Measurements from ENCODE around the gene EFNA2.
A peak's percentile ranks its signal among the peaks of the same experiment; 100 is the strongest.
"Not testable (repeated sequence)": the region's sequence is repeated elsewhere in the genome, so short reads cannot be mapped to it uniquely, and the experiment has no call there.

EFNA2 gene

DNA sequence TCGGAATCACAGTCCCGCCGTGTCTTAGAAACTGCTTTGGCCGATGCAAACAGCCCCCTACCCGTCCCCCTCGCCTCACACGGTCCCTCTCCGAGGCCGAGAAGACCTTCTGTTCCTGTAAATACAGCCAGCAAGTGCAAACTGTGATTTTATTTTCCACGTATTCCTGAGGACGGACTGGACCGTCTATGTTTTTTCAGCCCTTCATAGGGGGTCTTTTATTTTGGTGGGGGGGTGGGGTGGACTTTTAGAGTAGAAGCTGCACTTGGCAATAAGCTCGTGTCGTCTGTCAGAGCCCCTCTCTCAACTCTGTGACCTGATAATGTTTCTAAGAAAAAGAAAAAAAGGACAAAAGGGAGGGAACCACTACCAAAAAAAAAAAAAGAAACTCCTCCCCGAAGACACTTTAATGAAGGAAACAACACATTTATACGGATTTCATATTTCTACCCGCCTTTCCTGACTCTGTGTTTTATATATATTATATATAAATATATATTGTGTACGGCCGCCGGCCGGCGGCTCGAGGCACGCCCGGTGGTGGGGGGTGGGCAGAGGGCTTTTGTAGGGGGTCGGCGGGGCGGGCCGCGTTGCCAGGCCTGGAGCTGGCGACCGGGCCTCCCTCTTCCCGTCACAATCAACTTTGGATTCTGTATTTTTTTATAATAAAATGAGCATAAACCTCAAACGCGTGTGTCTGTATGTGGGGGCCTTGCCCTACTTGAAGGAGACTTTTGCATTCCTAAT, 15.2 kb downstream of the EFNA2 start:
- DNase-seq = no peak

DNA sequence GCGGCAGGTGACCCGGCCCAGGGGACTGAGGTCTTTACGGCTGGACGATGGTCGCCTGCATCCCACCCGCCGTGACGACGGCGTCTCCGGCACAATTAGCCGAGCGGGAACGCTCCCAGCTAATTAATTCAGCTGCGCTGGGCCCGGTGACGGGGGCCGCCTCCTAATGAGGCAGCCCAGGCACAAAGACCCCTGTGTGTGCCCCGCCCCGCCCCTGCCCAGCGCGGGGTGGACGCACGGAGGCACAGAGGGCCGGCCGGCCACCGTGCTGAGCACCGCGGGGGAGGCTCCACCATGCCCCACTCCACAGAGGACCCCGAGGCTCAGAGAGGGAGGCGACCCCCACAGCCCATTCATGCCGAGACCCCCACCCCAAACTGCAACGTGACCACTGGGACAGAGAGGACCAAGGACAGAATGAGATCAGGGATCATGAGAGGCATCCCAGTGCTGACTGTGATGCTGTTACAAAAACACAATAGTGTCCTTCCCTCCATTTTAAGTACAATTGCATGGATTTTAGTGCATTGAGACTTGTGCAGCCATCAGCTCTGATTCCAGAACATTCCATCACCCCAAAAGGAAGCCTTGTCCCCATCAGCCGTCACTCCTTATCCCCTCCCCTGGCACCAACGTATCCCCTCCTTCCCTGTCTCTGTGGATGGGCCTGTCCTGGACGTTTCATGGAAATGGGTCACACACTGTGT, 17.0 kb downstream of the EFNA2 start:
- no peak for DNase-seq

DNA sequence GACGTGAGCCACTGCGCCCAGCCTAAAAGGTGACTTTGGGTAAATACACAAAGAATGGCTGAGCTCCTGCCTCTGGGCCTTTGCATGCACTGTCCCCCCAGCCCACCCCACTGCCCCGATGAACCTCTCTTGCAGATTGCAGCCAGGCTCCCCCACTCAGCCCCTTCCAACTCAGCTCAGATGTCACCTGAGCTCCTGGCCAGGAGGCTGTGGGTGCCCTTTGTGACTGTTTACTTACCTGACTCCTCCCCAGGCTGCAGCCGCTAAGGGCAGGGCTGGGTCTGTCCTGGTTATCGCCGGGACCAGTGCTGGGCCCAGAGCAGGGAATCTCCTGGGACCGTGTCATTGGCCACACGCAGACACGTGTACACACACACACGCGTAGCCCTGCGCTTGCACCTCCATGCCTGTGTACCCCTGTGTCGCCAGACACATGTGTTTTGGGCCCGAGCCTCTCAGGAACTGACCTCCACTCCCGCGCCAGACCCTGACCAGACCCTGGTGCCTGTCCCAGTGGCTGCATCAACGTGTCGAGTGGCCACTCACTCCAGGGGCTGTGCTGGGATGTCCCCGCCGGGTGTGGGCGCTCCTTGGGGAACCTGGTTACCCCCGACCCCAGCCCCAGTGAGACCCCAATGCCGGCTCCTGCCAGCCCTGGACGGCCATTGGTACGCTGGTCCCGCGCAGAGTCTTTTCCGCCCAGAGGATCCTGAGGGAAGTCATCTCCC, 18.7 kb downstream of the EFNA2 start:
- no peak for DNase-seq

DNA sequence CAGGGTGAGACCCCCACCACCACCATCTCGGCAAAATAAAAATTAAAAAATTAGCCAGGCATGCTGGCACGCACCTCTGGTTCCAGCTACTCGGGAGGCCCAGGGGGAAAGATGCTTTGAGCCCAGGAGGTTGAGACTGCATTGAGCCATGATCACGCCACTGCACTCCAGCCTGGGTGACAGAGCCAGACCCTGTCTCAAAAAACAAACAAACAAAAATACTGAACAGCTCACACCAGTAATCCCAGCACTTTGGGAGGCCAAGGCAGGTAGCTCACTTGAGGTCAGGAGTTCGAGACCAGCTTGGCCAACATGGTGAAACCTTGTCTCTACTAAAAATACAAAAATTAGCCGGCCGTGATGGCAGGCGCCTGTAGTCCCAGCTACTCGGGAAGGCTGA, 19.7 kb downstream of the EFNA2 start:
- DNase-seq = not testable (repeated sequence)

DNA sequence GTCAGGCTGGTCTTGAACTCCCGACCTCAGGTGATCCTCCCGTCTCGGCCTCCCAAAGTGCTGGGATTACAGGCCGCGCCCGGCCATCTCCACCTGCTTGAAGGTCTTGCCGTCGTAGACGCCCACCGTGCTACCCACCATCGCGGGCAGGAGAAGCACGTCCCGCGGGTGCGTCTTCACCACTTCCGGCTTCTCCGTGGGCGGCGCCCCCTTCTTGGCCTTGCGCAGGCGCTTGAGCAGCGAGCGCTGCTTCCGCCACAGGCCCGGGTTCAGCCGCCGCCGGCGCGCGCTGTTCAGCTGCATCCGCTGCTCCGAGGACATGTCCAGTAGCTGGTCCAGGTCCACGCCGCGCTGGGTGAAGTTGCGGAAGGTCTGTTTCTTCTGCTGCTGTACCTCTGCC, 21.6 kb downstream of the EFNA2 start:
- DNase-seq = peak; percentile 29

DNA sequence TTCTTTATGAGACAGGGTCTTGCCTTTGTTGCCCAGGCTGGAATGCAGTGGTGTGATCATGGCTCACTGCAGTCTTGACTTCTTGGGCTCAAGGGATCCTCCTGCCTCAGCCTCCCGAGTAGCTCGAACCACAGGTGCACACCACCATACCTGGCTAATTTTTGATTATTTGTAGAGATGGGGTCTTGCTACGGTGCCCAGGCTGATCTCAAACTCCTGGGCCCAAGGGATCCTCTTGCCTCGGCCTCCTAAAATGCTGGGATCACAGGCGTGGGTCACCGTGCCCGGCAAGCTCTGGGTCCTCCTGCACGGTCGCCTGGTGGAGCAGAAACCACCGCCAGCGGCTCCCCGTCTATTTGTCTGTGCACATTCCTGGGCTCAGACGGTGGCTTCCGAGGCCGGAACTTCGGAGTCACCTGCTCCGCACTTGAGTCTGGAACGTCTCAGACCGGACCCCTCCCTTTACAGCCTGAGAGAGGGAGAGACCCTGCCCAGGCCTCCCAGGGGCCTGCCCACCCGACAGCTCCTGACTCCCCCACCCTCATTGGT, 22.2 kb downstream of the EFNA2 start:
- DNase-seq = no peak

DNA sequence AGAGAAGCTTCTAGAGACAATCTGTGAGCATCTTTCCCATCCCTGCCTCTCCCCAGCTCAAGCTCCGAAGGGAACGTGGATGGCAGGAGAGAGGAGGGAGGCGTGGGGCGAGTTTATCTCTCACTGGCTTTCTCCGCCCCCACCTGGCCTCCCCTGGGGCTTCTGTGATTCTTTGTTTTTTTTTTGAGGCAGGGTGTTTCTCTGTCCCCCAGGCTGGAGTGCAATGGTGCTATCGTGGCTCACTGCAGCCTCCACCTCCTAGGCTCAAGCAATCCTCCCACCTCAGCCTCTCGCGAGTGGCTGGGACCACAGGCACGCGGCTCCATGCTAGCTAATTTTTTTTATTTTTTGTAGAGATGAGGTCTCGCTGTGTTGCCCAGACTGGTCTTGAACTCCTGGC, 23.0 kb downstream of the EFNA2 start:
- DNase-seq = no peak

DNA sequence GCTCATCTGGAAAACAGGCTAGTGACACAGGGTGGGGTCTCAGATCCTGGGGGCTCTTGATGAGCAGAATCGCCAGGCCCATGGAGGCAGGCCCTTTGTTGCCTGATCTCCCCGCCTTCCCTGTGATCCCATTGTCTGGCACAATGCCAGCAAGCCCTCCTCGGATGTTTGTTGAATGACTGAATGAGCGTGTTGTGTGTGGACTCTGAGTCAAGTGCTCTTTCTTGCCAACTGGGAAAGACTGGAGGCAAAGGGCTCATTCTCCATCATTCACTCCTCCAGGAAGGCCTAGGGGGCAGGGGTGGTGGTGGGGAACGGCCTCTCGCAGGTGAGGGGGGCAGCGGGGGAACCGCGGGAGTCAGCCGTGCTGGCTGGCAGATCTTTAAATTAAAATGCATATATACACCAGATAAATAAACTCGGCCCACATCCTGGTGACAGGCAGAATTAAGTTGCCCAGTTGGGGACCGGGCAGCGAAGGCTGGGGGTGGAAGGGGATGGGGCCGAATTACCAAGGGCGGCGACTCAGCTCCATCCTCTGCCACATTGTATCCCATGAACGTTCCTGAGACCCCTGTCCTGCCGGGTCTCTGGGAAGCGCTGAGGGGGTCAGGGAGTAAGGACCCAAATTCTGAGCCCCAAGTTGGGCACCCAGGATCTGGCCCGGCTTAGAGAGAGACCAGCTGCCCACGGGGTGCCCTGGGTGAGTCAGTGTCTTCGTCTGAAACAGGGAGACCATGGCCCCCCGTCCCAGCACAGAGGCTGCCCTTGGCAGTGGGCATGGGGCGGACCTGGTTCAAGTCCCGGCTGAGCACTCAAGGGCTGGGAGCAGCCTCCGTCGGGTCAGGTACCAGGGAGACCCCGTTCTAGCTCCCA, 24.5 kb downstream of the EFNA2 start:
- DNase-seq = no peak

DNA sequence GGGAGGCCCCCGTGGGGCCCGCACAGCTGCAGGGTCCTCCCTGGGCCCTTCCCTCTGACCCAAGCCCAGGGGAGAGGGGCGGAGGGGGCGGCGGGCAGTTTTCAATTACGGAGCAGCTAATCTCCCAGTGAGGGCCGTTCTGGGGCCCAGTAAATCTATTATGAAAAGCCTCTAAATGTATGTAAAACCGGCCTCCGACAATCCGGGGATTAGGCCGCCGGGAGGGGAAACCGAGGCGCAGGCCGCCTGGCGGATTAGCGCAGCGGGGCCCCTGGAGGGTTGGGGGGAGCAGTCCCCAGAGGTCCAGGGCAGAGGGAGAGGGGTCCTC, 25.1 kb downstream of the EFNA2 start:
- DNase-seq = no peak

DNA sequence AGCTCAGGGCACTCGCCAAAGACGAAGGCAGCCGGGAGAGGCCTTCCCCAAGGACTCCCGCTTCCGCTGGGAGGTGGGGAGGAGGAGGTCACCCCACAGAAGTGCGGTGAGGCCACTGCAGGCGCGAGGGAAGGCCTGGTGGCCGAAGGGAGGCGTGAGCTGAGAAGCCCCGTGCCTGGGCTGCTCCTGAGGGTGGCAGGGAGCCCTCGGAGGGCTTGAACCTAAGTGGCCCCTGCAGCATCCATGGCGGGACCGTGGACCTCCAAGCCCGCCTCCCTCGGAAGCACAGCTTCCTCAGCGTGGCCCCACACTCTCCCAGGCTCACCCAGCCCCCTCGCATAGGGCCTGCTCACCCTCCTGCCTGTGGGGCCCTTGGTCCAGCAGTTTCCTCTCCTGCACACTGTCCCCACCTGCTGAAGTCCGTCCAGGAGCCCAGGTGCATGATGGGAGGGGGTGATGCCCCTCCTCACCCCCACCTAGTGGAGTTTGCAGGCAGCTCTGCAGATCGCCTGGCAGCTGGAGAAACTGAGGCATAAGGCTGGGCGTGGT, 25.9 kb downstream of the EFNA2 start:
- no peak for DNase-seq

DNA sequence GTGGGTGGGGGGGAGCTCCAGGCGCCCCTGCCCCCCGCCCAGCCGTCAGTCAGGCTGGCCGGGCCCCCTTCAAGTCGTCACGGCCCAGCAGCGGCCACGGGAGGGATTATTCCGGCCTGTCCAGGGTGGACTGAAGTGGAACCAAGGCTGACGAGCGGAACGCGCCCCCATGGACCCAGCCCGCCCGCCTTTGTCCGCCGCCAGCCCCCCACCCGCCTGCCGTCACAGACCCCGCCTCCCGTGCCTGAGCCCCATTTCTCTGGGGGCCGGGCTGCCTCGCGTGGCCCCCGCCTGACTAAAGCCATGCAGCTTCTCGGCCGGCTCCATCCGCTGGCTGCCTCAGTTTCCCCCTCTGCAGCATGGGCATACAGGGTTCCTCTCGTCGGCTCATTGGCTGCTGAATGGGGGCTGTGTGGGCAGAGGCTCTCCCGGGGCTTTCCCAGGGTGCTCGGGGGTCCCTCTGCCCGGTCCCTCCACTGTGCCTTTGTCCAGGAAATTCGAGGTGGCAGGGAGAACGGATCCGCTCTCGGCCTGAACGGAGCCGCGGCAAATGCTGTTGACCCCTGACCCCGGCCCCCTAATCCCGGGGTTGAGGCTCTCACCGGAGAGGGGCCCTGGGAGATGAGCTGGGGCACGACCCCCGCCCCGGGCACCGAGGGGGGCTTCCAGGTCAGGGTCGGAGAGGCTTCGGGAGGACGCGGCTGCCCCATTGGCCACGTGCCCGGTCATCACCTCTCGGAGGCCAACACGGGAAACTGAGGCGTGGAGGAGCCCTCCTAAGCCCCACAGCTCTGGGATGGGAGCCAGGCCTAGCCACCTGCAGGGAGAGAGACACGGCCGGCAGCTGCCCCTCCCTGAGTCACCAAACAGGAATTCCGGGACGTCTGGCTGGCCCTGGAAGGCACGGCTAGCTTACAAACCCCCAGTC, 27.4 kb downstream of the EFNA2 start:
- no peak for DNase-seq

DNA sequence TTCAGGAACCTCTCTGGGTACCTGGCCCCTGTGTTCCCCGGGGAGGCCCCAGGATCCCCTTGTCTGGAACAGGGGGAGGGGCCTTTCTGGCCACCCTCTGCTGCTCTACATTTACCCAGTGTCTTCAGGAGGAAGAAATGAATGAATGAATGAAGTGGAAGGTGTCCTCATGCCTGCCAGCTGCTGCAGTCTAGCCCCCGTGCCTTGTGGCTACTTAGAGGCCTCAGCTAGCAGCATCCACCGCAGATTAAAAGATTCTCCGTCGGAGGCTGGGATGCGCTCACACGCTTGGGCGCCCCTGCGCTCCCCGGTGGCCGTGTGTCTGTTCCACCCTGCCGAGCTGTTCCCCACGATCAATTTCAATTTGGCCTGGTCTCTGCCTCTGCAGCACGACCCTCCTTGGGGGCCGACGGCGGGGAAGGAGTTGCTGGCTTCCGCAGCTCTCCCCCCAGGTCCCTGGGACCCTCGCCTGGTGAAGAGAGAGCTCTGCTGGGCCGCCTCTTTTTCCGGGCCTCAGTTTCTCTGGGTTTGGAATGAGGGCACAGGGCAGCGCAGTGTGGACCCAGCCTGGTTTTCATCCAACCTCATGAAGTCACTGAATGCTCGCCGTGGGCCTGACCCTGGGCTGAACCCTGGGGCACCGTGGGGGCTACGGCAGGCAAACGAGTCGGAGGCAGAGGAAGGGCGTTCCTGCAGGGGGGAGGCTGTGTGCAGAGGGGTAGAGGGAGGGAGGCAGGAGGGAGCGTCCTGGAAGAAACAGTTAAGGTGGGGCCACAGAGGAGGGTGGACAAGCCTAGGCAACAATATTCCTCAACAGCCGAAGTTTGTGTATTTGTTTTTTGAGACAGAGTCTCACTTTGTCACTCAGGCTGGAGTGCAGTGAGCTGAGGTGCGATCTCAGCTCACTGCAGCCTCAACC, 28.3 kb downstream of the EFNA2 start:
- no peak for DNase-seq

DNA sequence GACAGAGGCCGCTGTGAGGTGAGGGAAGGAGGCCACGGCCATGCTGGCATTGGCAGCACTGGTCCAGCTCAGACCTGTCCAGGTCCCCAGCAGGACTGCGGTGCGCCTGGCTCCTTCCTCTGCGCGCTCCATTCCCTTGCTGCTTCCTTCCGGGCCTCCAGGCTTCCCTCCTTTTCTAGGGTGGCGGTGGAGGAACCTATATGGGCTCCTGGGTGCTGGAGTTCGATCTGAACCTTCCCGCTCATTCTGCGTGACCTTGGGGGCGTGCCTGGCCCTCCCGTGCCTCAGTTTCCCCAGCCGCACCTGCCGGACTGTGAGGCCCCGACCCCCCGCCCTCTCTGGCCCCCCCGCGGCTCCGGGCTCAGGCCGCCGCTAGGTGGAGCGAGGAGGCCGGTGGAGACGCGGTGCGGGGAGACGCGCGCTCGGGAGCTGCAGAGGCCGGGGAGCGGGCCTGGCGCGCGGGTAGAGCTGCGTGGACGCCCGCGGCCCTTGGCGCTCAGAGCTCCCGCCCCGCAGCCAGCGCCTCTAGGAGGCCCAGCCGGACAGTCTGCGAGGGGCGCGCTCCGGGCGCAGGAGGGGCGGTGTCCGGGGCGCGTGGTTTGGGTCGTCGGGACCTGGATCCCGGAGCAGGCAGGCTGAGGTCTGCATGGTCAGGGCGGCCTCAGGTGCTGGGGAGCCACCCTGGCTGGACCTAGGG, 29.9 kb downstream of the EFNA2 start:
- DNase-seq = no peak

DNA sequence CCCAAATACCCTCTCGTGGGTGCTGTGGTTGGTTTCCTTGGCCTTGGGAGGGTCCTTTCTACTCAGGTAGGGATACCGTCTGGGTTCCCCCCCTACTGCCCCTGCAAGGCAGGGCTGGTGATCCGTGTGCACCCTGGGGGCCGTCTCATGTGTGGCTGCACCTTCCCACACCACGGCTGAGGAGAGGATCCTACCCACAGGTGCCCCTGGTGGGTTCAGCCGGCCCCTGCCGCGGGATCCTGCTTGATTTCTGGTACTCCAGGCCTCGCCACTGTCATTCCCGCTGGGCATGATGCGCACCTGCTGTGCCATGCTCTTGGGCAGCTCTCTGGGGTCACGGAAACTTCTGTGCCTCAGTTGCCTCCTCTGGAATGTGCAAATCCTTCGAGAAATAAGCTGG, 30.8 kb downstream of the EFNA2 start:
- DNase-seq = no peak

DNA sequence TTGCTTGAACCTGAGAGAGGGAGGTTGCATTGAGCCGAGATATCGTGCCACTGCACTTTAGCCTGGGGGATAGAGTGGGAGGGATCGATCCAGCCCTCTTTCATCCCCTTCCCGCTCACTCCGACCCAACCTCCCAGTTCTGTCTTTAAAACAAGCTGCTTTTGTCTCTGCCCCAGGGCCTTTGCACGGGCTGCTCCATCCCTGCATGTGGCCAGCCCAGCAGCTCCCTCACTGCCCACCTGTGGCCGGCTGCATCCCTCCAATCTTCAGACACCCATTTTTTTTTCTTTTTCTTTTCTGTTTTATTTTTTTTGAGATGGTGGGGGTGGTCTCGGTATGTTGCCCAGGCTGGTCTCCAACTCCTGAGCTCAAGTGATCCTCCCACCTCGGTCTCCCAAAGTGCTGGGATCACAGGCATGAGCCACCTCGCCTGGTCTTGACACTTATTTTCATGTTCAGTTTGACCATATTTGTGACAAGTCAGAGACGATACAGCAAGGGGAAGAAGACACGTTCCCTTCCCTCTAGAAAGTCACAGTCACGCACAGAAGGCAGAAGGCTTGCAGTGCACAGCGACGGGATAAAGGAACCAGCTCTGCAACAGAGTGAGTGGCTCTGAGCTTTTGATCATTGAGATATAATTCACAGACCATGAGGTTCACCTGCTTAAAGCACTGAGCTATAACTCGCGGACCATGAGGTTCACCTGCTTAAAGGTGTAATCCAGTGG, 31.8 kb downstream of the EFNA2 start:
- DNase-seq = no peak

DNA sequence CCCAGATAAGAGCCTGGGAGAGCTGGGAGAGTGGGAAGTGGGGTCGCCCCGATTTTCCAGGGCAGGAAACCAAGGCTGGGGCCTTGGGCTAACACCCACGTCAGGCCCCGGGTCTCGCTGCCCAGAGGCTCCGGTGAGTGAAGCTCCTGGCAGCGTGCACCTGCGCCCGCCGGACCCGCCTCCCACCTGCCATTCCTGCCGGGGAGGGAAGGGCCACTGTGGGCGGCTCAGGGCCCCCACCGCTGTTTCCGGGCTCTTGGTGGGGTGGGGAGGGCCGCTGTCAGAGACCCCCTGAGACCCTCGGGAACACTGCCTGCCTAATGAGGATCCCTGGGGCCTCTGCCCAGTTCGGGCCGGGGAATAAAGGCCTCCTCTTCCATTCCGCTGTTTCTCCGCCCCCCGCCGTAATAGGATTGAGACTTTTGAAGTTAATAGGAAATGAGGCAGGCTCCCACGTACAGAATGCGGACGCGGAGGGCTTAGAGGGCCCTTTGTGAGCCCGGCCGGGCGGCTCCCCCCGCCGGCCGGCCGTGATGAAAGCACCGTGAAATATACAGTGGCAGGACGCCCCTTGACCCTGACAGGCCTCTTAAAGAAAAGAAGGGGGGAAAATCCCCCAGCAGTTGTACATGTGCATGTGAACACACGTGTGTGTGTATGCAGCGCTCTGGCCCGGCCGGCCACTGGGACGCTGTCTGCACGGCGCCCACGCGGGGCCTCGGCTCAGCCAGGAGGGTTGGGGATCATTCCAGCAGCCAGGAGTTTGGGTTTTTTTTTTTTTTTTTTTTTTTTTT, 33.2 kb downstream of the EFNA2 start:
- no peak for DNase-seq

DNA sequence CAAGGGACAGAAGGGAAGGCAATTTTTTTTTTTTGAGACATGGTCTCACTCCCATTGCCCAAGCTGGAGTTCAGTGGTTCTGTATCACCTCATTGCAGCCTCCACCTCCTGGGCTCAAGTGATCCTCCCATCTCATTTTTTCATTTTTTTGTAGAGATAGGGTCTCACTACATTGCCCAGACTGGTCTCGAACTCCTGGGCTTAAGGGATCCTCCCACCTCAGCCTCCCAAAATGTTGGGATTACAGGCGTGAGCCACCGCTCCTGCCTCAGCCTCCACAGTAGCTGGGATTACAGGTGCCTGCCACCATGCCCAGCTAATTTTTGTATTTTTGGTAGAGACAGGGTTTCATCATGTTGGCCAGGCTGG, 34.6 kb downstream of the EFNA2 start:
- DNase-seq = not testable (repeated sequence)

DNA sequence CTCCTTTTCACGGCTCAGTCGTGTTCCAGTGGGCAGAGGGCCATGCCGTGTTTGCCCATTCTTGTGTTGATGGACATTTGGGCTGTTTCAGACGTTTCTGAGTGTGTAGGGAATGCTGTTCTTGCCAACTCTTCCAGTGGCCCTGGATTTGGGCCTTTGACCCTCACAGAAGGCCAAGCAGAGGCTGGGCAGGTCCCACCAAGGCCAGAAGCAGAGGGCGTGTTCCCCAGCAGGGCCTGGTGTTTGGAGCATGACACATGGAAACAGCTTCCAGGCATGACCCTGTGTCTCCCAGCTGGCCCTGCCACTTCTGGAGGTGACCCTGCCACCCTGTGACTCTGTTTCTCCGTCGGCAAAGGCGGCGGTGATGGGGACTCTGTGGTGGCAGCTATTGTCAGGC, 35.9 kb downstream of the EFNA2 start:
- no peak for DNase-seq

All from NCI-H1048 (cell line).